AG10803 (cell line): Measurements from ENCODE around the gene DIPK1A.

Source experiments
- DNase-seq: peaks from one replicate; pipeline ENCODE4 v3.0.0; 2010; ENCODE audit warnings: low read depth
- H3K4me3 ChIP-seq: 2 replicates; pipeline ENCODE4 v1.5.1; 2011; ENCODE audit warnings: mild to moderate bottlenecking, low read length, control low read depth
- TF ChIP-seq, protein P1 (sequence below): conservative IDR thresholded peaks from 2 replicates; pipeline ENCODE4 v1.5.1; 2011; ENCODE audit warnings: mild to moderate bottlenecking, low read length, control low read depth, inconsistent platforms

The DIPK1A gene

DNA sequence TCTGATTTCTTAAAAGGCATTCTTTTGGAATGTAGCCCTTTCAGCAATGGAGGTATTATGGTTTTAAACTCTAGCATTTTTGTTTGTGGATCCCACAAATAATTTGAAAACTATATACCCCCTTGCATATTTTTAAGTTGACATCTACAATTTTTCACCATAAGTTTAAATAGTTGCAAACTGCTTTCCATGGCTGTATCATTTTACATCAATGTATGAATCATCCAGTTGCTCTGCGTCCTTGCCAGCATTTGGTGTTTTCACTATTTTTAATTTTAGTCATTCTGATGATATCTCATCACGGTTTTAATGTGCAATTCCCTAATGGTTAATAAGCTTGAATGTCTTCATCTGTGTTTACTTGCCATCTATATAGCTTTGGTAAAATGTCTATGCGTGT is 20.7 kb downstream of the DIPK1A start:
- peak; percentile 72 for DNase-seq
- TF ChIP-seq, protein P1, sequence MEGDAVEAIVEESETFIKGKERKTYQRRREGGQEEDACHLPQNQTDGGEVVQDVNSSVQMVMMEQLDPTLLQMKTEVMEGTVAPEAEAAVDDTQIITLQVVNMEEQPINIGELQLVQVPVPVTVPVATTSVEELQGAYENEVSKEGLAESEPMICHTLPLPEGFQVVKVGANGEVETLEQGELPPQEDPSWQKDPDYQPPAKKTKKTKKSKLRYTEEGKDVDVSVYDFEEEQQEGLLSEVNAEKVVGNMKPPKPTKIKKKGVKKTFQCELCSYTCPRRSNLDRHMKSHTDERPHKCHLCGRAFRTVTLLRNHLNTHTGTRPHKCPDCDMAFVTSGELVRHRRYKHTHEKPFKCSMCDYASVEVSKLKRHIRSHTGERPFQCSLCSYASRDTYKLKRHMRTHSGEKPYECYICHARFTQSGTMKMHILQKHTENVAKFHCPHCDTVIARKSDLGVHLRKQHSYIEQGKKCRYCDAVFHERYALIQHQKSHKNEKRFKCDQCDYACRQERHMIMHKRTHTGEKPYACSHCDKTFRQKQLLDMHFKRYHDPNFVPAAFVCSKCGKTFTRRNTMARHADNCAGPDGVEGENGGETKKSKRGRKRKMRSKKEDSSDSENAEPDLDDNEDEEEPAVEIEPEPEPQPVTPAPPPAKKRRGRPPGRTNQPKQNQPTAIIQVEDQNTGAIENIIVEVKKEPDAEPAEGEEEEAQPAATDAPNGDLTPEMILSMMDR = no peak
- no peak overlapping the region for H3K4me3 ChIP-seq

GRCh38 chr1:92937731-92938130 is 23.5 kb downstream of the DIPK1A start:
- H3K4me3 ChIP-seq = no peak overlapping the region
- DNase-seq = no peak
- TF ChIP-seq, protein P1 = no peak

DNA sequence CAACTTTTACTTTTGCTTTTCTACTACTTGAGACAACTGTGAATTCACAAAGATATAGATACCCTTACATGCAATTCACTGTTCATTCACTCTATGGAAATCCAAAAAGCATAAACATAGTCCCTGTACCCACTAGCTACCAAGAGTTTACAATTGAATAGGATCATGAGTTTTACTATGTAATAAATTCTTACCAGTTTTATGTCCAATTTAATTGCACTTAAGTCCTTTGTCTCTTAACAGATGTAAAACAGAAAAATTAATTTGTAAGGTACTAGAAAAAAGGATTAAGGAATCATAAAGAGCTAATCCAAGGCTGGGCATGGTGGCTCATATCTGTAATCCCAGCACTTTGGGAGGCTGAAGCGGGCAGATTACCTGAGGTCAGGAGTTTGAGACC is 24.4 kb downstream of the DIPK1A start:
- no peak overlapping the region for H3K4me3 ChIP-seq
- TF ChIP-seq, protein P1 = no peak
- DNase-seq = no peak

DNA sequence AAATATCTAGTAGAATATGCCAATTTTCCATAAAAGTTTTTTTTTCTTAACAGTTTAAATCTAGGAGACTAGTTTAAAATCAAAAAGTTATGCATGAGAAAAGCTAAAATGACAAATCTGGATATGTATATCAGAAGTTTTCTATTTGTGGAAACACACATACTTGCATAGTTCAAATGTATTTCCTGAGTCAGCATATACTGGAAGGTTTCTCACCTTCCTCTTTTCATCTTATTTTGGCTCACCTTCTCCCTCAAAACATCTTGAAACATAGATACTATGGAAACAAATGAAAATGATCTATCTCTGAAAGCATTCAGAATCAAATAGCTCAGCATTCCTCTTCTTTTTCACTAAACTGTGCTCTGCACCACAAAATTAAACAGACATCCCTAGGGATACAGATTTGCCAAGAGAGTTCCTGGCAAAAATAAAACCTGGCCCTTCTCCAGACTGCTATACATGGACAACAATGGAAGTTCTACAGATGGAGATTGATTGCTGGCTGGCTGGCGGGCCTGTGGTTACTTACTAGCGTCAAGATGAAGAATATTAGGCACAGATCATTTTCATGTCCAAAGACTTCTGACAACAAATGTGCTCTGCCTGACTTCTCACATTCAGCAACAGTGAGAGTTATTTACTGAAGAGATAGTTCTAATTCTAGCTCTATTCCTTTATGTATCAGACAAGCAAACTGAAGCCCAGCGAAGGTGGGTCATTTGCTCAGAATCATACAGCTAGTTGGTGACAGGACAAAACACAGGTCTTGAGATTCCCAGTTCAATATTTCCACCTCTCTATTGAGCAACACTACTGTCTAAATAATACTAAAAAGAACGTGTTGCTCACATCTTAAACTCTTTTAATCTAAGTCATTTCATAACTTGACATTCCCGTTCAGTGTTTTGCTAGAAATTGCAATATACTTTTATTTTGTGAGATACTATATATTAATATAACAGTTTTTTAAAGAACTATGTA is 26.6 kb downstream of the DIPK1A start:
- TF ChIP-seq, protein P1 = no peak
- peak; percentile 99 for DNase-seq
- peak overlapping the region; percentile 9; the same call in 1 of the 2 replicates for H3K4me3 ChIP-seq

DNA sequence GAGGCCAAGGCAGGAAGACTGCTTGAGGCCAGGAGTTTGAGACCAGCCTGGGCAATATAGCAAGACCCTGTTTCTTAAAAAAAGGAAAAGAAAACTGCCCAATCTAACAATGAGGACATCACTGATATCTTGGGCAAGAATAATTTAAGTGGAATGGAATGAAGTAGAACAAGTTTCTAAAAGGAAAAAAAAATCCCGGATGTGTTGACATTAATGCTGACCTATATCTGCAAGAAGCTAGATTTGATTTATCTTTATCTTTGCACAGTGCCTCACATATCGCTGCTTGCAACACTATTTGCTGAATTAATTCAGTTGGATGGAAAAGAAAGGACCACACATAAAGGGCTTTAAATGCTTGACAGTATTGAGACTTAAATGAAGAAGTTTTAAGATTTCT is 27.8 kb downstream of the DIPK1A start:
- TF ChIP-seq, protein P1 = no peak
- no peak overlapping the region for H3K4me3 ChIP-seq
- peak; percentile 68 for DNase-seq

- DNase-seq = no peak
- H3K4me3 ChIP-seq = no peak overlapping the region
- TF ChIP-seq, protein P1 = no peak
Observed at GRCh38 chr1:92931691-92932090, 29.6 kb downstream of the DIPK1A start.

DNA sequence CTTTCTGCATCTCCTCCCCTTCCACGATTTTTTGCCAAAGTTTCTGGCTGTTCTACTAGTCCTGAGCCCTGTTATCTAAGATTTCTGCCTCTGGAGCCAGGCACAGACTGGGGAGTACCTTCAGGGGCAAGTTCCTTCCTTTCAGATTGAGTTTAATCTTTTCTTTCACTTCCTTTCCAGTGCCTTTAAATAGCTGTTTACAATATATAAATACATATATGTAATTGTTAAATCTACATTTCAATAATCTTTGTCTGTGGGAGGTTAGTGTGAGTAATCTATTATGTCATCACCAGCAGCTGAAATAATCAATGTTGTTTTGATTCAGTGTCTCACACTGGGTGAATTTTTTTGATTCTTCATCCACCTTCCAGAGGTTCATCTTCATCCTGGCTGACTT is 31.8 kb downstream of the DIPK1A start:
- no peak for DNase-seq

More for the DNA sequence above, 31.8 kb downstream of the DIPK1A start:
- TF ChIP-seq, protein P1 = no peak
- H3K4me3 ChIP-seq = no peak overlapping the region
